Measurements from ENCODE around the gene ZNF558. TPM values are rescaled to one million over a fixed set of nuclear protein-coding genes. Genes with fewer than 3 reads are reported as not detected.

ZNF558 gene
- 14.0 and 14.9 TPM in 2 replicates for total RNA-seq

DNA sequence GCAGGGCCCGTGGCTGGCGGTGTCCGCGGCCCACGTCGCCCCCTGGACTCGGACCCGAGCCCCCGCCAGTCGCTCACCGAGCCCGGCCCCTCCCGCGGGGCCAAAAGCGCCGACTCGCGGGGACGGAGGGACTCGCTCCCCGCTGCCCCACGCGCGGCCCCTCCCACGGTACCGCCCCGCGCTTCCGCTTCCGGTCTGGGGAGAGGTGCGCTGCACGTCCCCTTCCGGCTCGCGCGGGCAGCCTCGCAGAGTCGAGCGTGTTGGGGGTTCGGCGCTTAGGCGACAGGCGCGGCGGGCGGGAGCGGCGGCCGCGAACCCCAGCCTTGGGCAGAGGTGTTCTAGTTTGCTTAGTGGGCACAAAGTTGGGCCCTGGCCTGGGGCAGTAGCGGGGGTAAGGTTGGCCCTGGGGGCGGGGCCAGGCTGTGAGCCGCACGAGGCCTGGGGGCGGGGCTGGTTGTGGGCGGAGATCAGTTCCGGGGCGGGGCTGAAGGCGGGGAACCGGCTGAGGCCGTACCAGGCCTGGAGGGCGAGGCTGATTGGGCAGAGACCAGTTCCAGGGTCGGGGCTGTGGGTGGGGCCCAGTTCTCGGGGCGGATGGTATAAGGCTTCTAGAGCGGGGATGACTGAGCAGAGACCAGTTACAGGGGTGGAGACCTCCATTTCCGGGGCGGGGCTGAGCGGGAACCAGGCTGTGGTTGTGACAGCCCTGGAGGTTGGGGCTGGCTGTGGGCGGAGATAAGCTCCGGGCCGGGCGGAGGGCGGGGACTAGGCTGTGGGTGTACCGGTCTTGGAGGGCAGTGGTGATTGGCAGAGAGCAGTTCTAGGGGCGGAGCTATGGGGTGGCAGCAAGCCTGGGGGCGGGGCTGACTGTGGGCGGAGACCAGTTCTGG, at the start of gene ZNF558, which contains the start of gene MBD3L1:
Gene ZNF558 (minus strand): TSS at position 173 of the 890 bp plus-strand sequence. CDS start 9,645 bp downstream, outside the sequence.
Gene MBD3L1 (plus strand): TSS at position 246 of the 890 bp plus-strand sequence. CDS start 10,302 bp downstream, outside the sequence.

Other genes starting within 250 kb of the ZNF558 start
- 0.14 and 0.21 TPM in 2 replicates for gene ADAMTS10, start 221.6 kb downstream of the ZNF558 start, total RNA-seq
- gene NFILZ, start 201.7 kb downstream of the ZNF558 start, total RNA-seq, result not detected in 2 replicates
- not detected in 2 replicates for gene ACTL9, start 133.5 kb downstream of the ZNF558 start, total RNA-seq
- gene OR2Z1, start 110.7 kb downstream of the ZNF558 start, total RNA-seq, result not detected in 2 replicates
- not detected in 2 replicates for gene MBD3L1, start 73 bp upstream of the ZNF558 start, total RNA-seq
- 0.42 and 0.85 TPM in 2 replicates for gene MUC16, start 178.1 kb upstream of the ZNF558 start, total RNA-seq

All from airway epithelial cell (primary cell).